GM19351 (cell line): ENCODE measurements around the gene DPH1.
"Not testable (repeated sequence)": the region's sequence is repeated elsewhere in the genome, so short reads cannot be mapped to it uniquely, and the experiment has no call there.

Experiments
- ATAC-seq: cut with Tn5 transposase; IDR thresholded peaks from one replicate; pipeline ENCODE4 v1.9.1; 2021; ENCODE audit warnings: mild to moderate bottlenecking, moderate library complexity; ENCODE audit not compliant: unreplicated experiment

The DPH1 gene

DNA sequence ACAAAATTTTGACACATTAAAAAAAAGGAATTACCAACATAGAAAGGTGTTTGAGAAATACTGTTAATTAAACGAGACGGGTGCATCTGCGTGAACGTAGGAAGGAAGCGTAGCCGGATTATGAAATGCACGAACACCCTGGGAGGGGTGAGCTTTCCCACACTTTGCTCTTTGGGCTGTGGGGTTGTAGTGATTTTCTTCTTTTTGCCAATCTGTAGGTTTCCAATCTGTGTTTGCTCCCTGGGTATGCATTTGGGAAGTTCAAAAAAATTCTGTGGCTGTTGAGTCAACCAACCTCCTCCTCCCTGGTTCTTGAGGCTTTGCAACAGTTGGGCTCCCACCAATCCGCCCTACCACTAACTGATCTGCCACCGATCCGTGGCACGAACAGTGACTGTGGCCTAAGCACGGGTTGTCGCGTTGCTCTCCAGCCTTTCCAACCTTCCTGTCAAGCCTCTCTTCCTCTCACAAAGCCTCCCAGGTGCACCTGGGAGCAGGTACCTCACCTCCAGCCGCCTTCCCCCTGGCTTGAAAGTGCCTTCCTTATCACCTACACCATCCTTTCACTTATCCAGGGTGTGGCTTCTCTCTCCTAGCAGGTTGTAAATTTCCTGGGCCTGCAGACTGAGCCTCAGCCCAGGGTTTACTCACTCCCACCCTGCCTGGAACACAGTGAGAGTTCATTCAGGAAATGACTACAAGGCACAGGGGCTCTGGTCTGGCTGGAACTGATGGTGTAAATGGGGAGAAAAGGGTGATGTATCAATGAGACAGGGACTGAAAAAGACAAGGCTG is 21.4 kb upstream of the DPH1 start:
- ATAC-seq: no peak

DNA sequence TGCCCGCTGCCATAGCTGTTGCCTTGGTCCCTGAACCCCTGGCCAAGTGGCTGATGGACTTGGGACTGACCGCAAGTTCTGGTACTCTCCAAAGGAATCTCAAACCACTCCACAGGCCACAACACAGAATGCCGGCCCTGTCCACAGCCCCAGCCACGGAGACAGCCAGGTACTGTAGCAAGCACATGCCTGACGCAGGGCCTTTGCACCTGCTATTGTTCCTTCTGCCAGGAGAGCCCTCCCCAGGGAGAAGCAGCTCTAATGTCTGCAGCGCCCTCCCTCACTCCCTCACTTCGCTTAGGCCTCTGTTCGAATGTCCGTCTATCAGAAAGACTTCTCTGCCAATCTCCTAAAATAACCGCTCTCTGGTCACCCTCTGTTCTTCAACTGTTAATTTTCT is 20.2 kb upstream of the DPH1 start:
- no peak for ATAC-seq

GRCh38 chr17:2011411-2012371 is 18.3 kb upstream of the DPH1 start:
- no peak for ATAC-seq

DNA sequence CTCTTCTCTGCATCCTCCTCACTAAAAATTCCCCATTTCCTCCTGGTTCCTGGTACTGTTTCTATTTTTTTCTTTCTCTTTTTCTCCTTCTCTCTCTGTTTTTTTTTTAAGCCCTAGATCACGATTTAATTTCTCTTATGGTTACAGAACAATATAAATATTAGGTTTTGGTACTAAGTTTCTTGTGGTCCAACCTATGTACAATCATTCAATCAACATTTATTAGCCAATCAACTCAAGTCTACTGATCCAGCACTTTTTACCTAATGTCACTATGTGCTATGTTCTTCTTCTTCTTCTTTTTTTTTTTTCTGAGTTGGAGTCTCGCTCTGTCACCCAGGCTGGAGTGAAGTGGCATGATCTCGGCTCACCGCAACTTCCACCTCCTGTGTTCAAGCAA is 17.5 kb upstream of the DPH1 start:
- no peak for ATAC-seq

GRCh38 chr17:2013220-2013993 is 16.5 kb upstream of the DPH1 start:
- ATAC-seq: not testable (repeated sequence)

DNA sequence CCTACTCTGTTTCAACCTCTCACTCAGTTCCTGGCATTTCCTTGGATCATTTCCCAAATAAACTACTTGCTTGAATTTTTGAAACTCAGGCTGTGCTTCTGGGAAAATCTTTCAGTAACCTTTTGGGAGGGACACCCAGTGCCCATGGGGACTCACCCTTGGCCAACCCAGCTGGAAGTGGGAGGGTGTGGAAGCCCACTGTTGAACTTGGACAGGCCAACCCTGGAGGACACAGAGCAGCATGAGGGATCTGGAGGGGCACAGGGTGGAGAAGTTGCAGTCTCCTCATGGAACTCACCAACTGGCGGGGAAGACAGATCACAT is 16.0 kb upstream of the DPH1 start:
- ATAC-seq: no peak

GRCh38 chr17:2015314-2015713 is 14.6 kb upstream of the DPH1 start:
- ATAC-seq: no peak

DNA sequence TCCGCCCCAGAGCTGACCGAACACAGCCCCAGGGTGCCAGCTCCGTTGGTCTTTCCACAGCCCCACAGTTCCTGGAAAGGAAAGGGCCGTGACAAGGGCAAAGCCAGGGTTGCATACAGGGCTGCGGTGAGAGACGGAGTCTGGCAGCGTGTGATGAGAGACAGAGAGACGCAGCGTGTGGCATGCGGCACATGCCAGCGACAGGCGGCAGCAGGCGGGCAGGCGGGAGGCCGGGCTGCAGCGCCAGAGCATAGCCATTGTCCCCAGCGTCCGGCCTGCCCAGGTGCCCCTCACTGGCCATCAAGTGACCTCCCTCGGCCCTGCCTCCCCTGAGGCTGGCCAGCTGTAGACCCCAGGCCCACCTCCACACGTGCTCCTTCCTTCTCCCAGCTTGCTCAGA is 13.5 kb upstream of the DPH1 start:
- no peak for ATAC-seq

DNA sequence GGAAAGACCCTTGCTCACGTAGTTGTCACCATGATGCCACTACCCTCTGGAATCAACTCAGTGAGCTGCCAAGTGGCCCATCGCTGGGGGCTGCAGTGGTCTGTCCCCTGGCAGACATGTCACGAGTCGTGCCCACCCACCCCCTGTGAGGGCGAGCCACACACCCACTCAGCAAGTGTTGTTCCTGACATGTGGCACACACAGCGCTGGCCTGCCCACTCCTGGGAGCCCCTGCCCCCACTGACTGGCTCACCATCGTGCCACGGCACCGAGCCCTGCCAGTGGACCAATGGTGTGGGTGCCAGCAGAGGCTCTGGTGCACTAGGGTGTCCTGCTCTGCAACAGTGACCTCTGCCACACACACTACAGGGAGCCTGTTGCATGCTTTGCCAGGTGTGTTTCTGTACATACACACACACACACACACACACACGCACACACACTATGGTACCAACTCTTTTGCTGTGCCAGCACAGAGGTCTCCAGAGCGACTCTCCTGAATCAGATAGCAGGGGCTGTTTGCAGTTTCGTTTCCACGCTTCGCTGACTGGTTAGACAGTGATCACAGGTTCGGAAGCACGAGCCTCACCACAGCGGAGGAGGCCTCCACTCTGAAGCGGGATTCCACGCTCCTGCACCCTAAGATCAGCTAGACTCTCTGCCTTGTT is 12.5 kb upstream of the DPH1 start:
- ATAC-seq: no peak

DNA sequence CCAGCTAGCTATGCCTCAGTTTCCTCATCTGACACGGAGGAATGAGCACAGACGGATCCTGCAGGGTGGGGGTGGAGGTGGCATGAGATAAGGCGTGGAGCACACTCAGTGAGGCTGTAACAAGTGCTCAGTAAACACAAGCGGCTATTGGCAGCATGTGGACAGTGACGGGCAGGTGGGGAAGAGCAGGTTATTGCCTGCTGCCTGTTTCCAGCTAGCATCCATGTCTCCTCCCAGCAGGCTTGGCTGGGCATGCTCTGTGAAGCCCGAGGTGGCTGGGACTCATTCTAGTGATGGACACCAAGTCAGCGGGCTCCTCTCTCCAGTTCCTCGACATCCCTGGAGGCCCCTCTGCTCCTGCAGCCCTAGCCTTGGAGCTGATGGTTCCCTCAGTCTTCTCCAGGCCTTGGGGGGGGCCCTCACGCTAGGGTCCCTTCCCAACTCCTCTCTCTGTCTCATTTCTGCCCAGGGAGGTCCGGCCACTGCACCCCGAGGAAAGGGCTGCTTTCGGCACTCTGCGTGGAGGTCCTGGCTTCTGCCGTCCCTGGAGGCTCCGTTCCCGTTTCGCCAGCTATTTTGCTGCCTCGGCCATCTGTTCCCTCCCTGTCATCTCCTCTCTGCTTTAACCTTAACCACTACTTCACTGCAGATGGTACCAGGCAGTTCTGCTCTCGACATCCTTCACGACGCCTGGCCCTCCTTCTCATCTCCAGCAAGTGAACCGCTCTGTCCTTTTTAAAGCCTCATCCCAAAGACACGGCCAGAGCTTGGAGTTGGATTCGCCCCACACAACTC is 11.0 kb upstream of the DPH1 start:
- no peak for ATAC-seq

GRCh38 chr17:2019723-2020122 is 10.2 kb upstream of the DPH1 start:
- no peak for ATAC-seq

DNA sequence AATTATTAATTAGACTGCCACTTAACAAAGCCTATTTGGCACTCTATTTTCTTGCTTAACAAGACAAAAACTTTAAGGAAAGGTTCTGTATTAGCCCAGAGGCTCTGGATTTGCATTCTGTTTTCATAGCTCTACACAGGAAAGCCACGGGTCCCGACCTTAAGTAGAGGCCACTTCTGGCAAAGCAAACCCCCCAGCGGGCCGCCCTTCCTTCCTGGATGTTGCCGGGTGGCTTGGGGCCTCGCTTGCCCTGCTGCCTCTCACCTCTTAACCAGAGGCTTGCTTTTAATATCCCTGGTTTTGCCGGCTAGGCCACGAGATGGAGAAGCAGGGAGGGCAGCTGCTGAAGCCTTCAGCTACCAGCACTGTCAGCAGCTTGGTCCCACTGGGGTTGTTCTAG is 9.2 kb upstream of the DPH1 start:
- no peak for ATAC-seq

DNA sequence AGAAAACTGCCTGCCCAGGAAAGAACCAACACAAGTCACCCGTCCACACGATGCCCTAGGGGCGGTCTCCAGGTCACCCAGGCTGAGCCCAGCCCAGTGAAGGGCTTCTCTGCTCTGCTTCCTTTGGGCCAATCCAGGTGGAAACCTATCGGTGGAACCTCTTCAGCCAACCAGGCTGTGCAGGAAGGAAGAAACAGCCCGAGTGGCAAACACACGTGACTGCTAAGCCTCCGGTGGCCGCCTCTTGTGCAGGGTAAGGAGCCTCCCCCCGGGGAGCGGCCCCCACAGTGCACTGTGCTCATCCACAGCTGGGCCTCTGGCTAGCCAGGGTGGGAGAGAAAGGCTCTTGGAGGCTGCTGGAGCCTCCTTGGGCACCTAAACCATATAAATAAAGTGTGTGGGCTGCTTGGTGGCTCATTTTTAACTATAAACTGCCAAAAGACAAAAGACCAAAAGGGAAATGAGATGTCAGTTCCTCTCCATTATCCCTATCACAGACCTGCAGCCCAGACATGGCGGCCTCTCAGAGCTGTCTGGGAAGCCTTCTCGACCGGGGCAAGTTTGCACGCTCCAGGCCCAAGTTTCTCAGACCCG is 7.2 kb upstream of the DPH1 start:
- ATAC-seq: no peak

DNA sequence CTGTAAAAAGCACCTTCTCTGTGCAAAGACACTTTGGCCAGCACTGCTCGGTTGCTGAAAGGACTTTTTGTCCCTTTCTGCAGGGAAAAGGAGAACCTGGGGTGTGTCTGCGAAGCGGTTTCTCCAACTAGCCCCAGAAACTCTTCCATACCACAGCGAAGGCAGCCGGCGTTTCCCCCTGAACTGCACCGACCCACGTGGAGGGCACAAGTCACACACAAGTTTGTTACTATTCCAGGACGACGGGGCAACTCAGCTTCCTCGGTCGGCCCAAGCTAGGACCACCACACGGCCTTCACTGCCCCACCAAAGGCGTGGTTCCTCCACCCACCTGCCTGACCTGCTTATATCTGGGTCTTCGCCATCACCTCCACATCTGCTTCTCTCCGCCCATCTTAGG is 6.7 kb upstream of the DPH1 start:
- no peak for ATAC-seq

- no peak for ATAC-seq
Measured at GRCh38 chr17:2023692-2024571, 6.0 kb upstream of the DPH1 start.

DNA sequence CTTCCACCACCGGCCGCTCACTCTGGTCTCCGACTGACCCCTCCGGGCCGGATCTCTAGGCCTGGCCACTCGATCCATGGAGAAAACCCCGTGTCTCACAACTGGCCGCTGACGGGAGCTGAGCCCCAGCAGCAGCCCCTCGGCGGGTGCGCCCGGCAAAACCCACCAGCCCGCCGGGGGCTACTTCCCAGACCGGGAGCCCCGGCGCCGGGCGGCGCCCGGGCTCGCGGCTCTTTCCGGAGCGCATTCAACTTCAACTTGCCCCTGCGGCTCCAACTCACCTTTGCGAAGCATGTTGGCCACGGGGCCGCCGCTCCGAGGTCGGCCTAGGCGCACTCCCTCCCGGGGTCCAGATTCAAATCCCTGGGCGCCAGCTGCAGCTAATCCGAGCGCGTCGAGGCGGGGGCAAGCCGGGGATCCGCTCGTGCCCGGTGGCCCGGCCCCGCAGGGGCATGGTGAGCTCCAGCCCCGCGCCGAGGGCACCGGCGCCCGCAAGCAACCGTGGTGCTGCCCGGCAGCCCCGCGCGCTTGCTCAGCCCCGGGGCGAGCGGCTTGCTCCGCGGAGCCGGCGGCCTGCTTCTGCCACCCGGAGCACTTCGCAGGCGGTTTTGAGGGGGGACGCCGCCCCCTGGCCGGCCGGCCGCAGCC is 5.3 kb upstream of the DPH1 start:
- ATAC-seq: no peak

GRCh38 chr17:2025220-2025621 is 4.7 kb upstream of the DPH1 start, which contains the start of gene RTN4RL1:
Gene RTN4RL1, minus strand, starts transcription at chr17:2025334. Its CDS starts 469 bp downstream, at chr17:2024865.
- ATAC-seq: no peak
